IMR-90 (cell line): ENCODE results near the gene RCN1. TPM values are rescaled to one million over a fixed set of nuclear protein-coding genes. Genes with fewer than 3 reads are reported as not detected.

Experiments
- ATAC-seq: fragments of 200-7000 bp; cut with Tn5 transposase; 2 replicates; pipeline ENCODE4 v1.9.1; 2020; ENCODE audit warnings: low read depth, mild to moderate bottlenecking, moderate library complexity
- BruUV-seq: library from RNA; stranded (reverse); fragments of 400-500 nt; replicated peaks from 2 replicates; lab custom pipeline; 2021; lab: Mats Ljungman, UMichigan
- CTCF ChIA-PET: fragments of 300-600 bp; formaldehyde crosslinking; extraction: SDS; loops from one replicate; lab custom pipeline; 2021; ENCODE audit warnings: antibody characterized with exemption; lab: Yijun Ruan, JAX
- POLR2A ChIA-PET: fragments of 300-600 bp; sonication (Branson Sonifier 250); formaldehyde crosslinking; loops from one replicate; lab custom pipeline; 2022; ENCODE audit warnings: antibody characterized with exemption; ENCODE audit not compliant: unreplicated experiment; lab: Charles Lee
- DNase-seq: peaks from one replicate; pipeline ENCODE4 v3.0.0; 2013
- H2AFZ ChIP-seq: replicated peaks from 2 replicates; pipeline ENCODE3; 2013; ENCODE audit warnings: low read length, mild to moderate bottlenecking; ENCODE audit not compliant: poor library complexity
- H2AK5ac ChIP-seq: 2 replicates; pipeline ENCODE4 v1.6.1; 2013; ENCODE audit warnings: low read depth, low read length, inconsistent platforms
- H2AK9ac ChIP-seq: replicated peaks from 2 replicates; pipeline ENCODE3; 2013; ENCODE audit warnings: mild to moderate bottlenecking, low read depth, low read length, moderate library complexity; ENCODE audit not compliant: poor library complexity
- H2BK120ac ChIP-seq: 2 replicates; pipeline ENCODE4 v1.6.1; 2013; ENCODE audit warnings: low read depth, low read length, inconsistent platforms
- H2BK15ac ChIP-seq: 3 replicates; pipeline ENCODE4 v1.6.1; 2013; ENCODE audit warnings: low read depth, low read length, inconsistent platforms
- H2BK20ac ChIP-seq: 2 replicates; pipeline ENCODE4 v1.6.1; 2013; ENCODE audit warnings: low read depth, mild to moderate bottlenecking, inconsistent platforms, low read length, moderate library complexity
- H2BK5ac ChIP-seq: 2 replicates; pipeline ENCODE4 v1.6.1; 2013; ENCODE audit warnings: mild to moderate bottlenecking, low read depth, low read length, inconsistent platforms; ENCODE audit not compliant: poor library complexity, severe bottlenecking
- H3K14ac ChIP-seq: replicated peaks from 2 replicates; pipeline ENCODE4 v1.6.1; 2013; ENCODE audit warnings: low read depth, low read length, inconsistent platforms
- H3K18ac ChIP-seq: 2 replicates; pipeline ENCODE4 v1.6.1; 2013; ENCODE audit warnings: low read depth, low read length, control low read depth
- H3K23ac ChIP-seq: 2 replicates; pipeline ENCODE4 v1.6.1; 2013; ENCODE audit warnings: low read depth, low read length, inconsistent platforms
- H3K27ac ChIP-seq: 2 replicates; pipeline ENCODE4 v1.5.1; 2013; ENCODE audit warnings: mild to moderate bottlenecking, control low read depth, low read length; ENCODE audit not compliant: insufficient read depth
- H3K27me3 ChIP-seq: 2 replicates; pipeline ENCODE4 v1.6.1; 2013; ENCODE audit warnings: low read length; ENCODE audit not compliant: control insufficient read depth, insufficient read depth
- H3K36me3 ChIP-seq: 2 replicates; pipeline ENCODE4 v1.6.1; 2013; ENCODE audit warnings: low read length, mixed read lengths; ENCODE audit not compliant: control insufficient read depth, insufficient read depth
- H3K4ac ChIP-seq: 2 replicates; pipeline ENCODE4 v1.6.1; 2013; ENCODE audit warnings: low read depth, low read length, inconsistent platforms
- H3K4me1 ChIP-seq: 2 replicates; pipeline ENCODE4 v1.6.1; 2013; ENCODE audit warnings: low read length, mixed read lengths; ENCODE audit not compliant: control insufficient read depth, insufficient read depth
- H3K4me2 ChIP-seq: 2 replicates; pipeline ENCODE4 v1.6.1; 2013; ENCODE audit warnings: low read depth, mild to moderate bottlenecking, control low read depth, low read length, moderate library complexity
- H3K4me3 ChIP-seq: 2 replicates; pipeline ENCODE4 v1.5.1; 2013; ENCODE audit warnings: low read depth, mild to moderate bottlenecking, control low read depth, low read length, moderate library complexity; ENCODE audit not compliant: insufficient read depth
- H3K56ac ChIP-seq: 2 replicates; pipeline ENCODE4 v1.6.1; 2013; ENCODE audit warnings: low read length, inconsistent platforms; ENCODE audit not compliant: insufficient read depth; ENCODE audit errors: extremely low read depth
- H3K79me1 ChIP-seq, 2 experiments: 2 replicates each; pipeline ENCODE4 v1.6.1; 2013; ENCODE audit warnings: low read length in 2 of 2, inconsistent platforms in 1 of 2, low read depth in 1 of 2
- H3K9ac ChIP-seq: 2 replicates; pipeline ENCODE4 v1.6.1; 2013; ENCODE audit warnings: low read depth, low read length, control low read depth
- H3K9me1 ChIP-seq: 2 replicates; pipeline ENCODE4 v1.6.1; 2013; ENCODE audit warnings: low read length, inconsistent platforms; ENCODE audit not compliant: insufficient read depth
- H3K9me3 ChIP-seq: 2 replicates; pipeline ENCODE4 v1.6.1; 2013; ENCODE audit warnings: low read length; ENCODE audit not compliant: control insufficient read depth, insufficient read depth
- H4K20me1 ChIP-seq: 2 replicates; pipeline ENCODE4 v1.6.1; 2013; ENCODE audit warnings: low read length, inconsistent platforms; ENCODE audit not compliant: insufficient read depth
- H4K5ac ChIP-seq: 2 replicates; pipeline ENCODE4 v1.6.1; 2013; ENCODE audit warnings: mild to moderate bottlenecking, low read depth, low read length, control low read depth
- H4K8ac ChIP-seq, 2 experiments: 2 replicates each; pipeline ENCODE4 v1.6.1; 2013; ENCODE audit warnings: low read depth in 2 of 2, low read length in 2 of 2, control low read depth in 1 of 2, inconsistent platforms in 1 of 2
- H4K91ac ChIP-seq: 2 replicates; pipeline ENCODE4 v1.6.1; 2013; ENCODE audit warnings: low read depth, low read length, inconsistent platforms; ENCODE audit not compliant: insufficient read depth
- NFE2L2 ChIP-seq: fragments of 150-350 bp; IDR thresholded peaks from 2 replicates; pipeline ENCODE4 v1.6.1; 2016; ENCODE audit warnings: low read depth, mild to moderate bottlenecking, low read length
- WGBS, 2 experiments: methylation state at CpG; one replicate each; pipeline versions ENCODE4 v1.1.5 to v1.1.7; 2013; ENCODE audit warnings: missing lambda C conversion rate in 2 of 2; ENCODE audit not compliant: insufficient read length in 1 of 2; ENCODE audit errors: extremely low coverage in 2 of 2; 5-methylcytosine and 5-hydroxymethylcytosine counted together
- dilution Hi-C: fragments of 300-500 bp; cut with HindIII; formaldehyde crosslinking; loops from one replicate; pipeline ENCODE4 v1.14.3; 2018; ENCODE audit warnings: low sequenced_read_pairs; ENCODE audit not compliant: unreplicated experiment
- in situ Hi-C: fragments of 300-500 bp; cut with MboI; formaldehyde crosslinking; loops from 3 replicates; pipeline ENCODE4 v1.14.3; 2019; ENCODE audit warnings: low sequenced_read_pairs, inconsistent platforms, mixed read lengths
- intact Hi-C: fragments of 100-400 bp; cut with micrococcal nuclease; formaldehyde crosslinking; loops from 2 replicates; pipeline ENCODE4 v1.10.0; 2022
- polyA plus RNA-seq, 3 experiments: library from polyadenylated mRNA; depleted of rRNA; stranded (reverse); fragments of >200 nt; gene quantifications; 2 replicates each; pipeline ENCODE4 v1.2.3, GENCODE V29; 2012; ENCODE audit warnings: low replicate concordance in 1 of 3
- total RNA-seq: library from RNA; depleted of rRNA; stranded (reverse); fragments of >200 nt; gene quantifications from 2 replicates; pipeline ENCODE4 v1.2.3, GENCODE V29; 2012
- TF ChIP-seq, protein P1 (sequence below): fragments of 150-350 bp; IDR thresholded peaks from 2 replicates; pipeline ENCODE4 v1.6.1; 2017; ENCODE audit warnings: mild to moderate bottlenecking, antibody characterized with exemption, low read length, low read depth

The RCN1 gene
- total and polyA plus RNA-seq, 2 of the 4 experiments (the other 2 are of a cell fraction) = 129 to 193 TPM

DNA sequence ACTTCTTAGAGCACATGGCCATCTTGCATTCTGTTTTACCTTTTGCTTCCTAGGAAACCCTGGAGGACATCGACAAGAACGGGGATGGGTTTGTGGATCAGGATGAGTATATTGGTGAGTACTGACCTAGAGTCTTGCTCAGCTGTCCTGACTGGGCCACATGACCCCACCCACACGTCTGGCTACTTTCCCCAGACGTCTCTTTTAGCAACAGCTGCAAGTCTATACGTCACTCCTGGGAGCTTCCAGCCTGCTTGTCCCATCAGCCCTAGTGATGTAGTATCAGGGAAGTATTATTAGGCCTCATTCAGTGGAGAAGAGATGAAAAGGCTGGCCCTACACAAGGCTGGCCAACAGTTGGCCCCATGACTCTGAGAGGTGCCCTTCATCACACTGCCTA, 9.6 kb downstream of the RCN1 start:
- BruUV-seq = no TSS peak
- Histone ChIP-seq H3K18ac (no peak overlapping the region), H3K79me1 (peaks cover 56 to 68% of the 10 kb centered on the region in 2 experiments), H2AK5ac (no peak overlapping the region), H2BK20ac (no peak overlapping the region), H3K14ac (no peak overlapping the region), H3K4ac (no peak overlapping the region), H4K91ac (no peak overlapping the region), H4K8ac (no peak overlapping the region), H3K27ac (peak overlapping the region; percentile 7; the same call in 1 of the 2 replicates), H2BK15ac (no peak overlapping the region), H3K36me3 (peaks cover 67% of the 10 kb centered on the region), H4K5ac (no peak overlapping the region), H3K9me3 (no peaks in the 10 kb centered on the region), H2BK120ac (no peak overlapping the region), H2AK9ac (no peak overlapping the region), H2AFZ (no peak overlapping the region), H2BK5ac (no peak overlapping the region), H3K23ac (no peak overlapping the region), H3K4me1 (peaks cover 7% of the 10 kb centered on the region), H3K56ac (no peak overlapping the region), H3K27me3 (no peaks in the 10 kb centered on the region), H3K4me2 (no peak overlapping the region), H3K9ac (no peak overlapping the region), H4K20me1 (peaks cover 62% of the 10 kb centered on the region), H3K4me3 (no peak overlapping the region), H3K9me1 (peaks cover 37% of the 10 kb centered on the region)
- DNase-seq (peak; percentile 45), ATAC-seq (no peak)
- WGBS, 2 experiments = no CpG with 5 or more reads among the region's 5 CpGs
- in situ Hi-C loops (no loop called here), intact Hi-C loops (no loop called here), dilution Hi-C loops (no loop called here)
- CTCF ChIA-PET = no interaction called here
- TF ChIP-seq NFE2L2 = no peak
- TF ChIP-seq, protein P1, sequence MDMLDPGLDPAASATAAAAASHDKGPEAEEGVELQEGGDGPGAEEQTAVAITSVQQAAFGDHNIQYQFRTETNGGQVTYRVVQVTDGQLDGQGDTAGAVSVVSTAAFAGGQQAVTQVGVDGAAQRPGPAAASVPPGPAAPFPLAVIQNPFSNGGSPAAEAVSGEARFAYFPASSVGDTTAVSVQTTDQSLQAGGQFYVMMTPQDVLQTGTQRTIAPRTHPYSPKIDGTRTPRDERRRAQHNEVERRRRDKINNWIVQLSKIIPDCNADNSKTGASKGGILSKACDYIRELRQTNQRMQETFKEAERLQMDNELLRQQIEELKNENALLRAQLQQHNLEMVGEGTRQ = peak; percentile 21; the same call in 1 of the 2 replicates
- POLR2A ChIA-PET = no interaction called here
